ENCODE measurements around the gene ACTL7B.

ACTL7B gene

GRCh38 chr9:108836781-108837180 is 19.0 kb downstream of the ACTL7B start:
- H3K27me3 ChIP-seq (ENCODE audit: insufficient read depth, poor library complexity, severe bottlenecking) = no peaks in the 10 kb centered on the region
- TF ChIP-seq, protein P1, sequence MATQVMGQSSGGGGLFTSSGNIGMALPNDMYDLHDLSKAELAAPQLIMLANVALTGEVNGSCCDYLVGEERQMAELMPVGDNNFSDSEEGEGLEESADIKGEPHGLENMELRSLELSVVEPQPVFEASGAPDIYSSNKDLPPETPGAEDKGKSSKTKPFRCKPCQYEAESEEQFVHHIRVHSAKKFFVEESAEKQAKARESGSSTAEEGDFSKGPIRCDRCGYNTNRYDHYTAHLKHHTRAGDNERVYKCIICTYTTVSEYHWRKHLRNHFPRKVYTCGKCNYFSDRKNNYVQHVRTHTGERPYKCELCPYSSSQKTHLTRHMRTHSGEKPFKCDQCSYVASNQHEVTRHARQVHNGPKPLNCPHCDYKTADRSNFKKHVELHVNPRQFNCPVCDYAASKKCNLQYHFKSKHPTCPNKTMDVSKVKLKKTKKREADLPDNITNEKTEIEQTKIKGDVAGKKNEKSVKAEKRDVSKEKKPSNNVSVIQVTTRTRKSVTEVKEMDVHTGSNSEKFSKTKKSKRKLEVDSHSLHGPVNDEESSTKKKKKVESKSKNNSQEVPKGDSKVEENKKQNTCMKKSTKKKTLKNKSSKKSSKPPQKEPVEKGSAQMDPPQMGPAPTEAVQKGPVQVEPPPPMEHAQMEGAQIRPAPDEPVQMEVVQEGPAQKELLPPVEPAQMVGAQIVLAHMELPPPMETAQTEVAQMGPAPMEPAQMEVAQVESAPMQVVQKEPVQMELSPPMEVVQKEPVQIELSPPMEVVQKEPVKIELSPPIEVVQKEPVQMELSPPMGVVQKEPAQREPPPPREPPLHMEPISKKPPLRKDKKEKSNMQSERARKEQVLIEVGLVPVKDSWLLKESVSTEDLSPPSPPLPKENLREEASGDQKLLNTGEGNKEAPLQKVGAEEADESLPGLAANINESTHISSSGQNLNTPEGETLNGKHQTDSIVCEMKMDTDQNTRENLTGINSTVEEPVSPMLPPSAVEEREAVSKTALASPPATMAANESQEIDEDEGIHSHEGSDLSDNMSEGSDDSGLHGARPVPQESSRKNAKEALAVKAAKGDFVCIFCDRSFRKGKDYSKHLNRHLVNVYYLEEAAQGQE (IDR thresholded peaks at IDR 0.05; ENCODE audit: insufficient replicate concordance, low read depth) = no peak
- TF ChIP-seq CTCF (IDR thresholded peaks at IDR 0.05; ENCODE audit: insufficient read depth, low read length) (no peak), SPI1 (IDR thresholded peaks at IDR 0.05; ENCODE audit: borderline replicate concordance, low read depth) (no peak), GABPA (IDR thresholded peaks at IDR 0.05; ENCODE audit: low read depth) (no peak), POLR2AphosphoS5 (IDR thresholded peaks at IDR 0.05; ENCODE audit: low read depth) (no peak)
- H3K27ac ChIP-seq (replicated peaks) = no peak overlapping the region
- no peak for DNase-seq (ENCODE audit: low read depth in 1 of 2, low spot score in 1 of 2)
- no peak overlapping the region for H3K4me3 ChIP-seq (replicated peaks; ENCODE audit: insufficient read depth, low read length)

- Histone ChIP-seq H3K4me3 (replicated peaks; ENCODE audit: insufficient read depth, low read length) (no peak overlapping the region), H3K27me3 (ENCODE audit: insufficient read depth, poor library complexity, severe bottlenecking) (no peaks in the 10 kb centered on the region), H3K27ac (replicated peaks) (no peak overlapping the region)
- no peak for TF ChIP-seq POLR2AphosphoS5 (IDR thresholded peaks at IDR 0.05; ENCODE audit: low read depth)
- no peak for TF ChIP-seq CTCF (IDR thresholded peaks at IDR 0.05; ENCODE audit: insufficient read depth, low read length)
- TF ChIP-seq, protein P1 (IDR thresholded peaks at IDR 0.05; ENCODE audit: insufficient replicate concordance, low read depth) = no peak
- TF ChIP-seq GABPA (IDR thresholded peaks at IDR 0.05; ENCODE audit: low read depth) = no peak
- no peak for TF ChIP-seq SPI1 (IDR thresholded peaks at IDR 0.05; ENCODE audit: borderline replicate concordance, low read depth)
- no peak for DNase-seq (ENCODE audit: low read depth in 1 of 2, low spot score in 1 of 2)
Observed at GRCh38 chr9:108836319-108836718, 19.5 kb downstream of the ACTL7B start.

GRCh38 chr9:108835831-108836230 is 20.0 kb downstream of the ACTL7B start:
- no peak overlapping the region for H3K4me3 ChIP-seq (replicated peaks; ENCODE audit: insufficient read depth, low read length)
- TF ChIP-seq POLR2AphosphoS5 (IDR thresholded peaks at IDR 0.05; ENCODE audit: low read depth) (no peak), GABPA (IDR thresholded peaks at IDR 0.05; ENCODE audit: low read depth) (no peak), SPI1 (IDR thresholded peaks at IDR 0.05; ENCODE audit: borderline replicate concordance, low read depth) (no peak), CTCF (IDR thresholded peaks at IDR 0.05; ENCODE audit: insufficient read depth, low read length) (no peak)
- TF ChIP-seq, protein P1 (IDR thresholded peaks at IDR 0.05; ENCODE audit: insufficient replicate concordance, low read depth) = no peak
- H3K27me3 ChIP-seq (ENCODE audit: insufficient read depth, poor library complexity, severe bottlenecking) = no peaks in the 10 kb centered on the region
- no peak overlapping the region for H3K27ac ChIP-seq (replicated peaks)
- DNase-seq (ENCODE audit: low read depth in 1 of 2, low spot score in 1 of 2) = no peak
